Thymus (tissue), 11 donors: Measurements from ENCODE around the gene ESPN. TPM values are rescaled to one million over a fixed set of nuclear protein-coding genes. Genes with fewer than 3 reads are reported as not detected.
A peak's percentile ranks its signal among the peaks of the same experiment; 100 is the strongest.

Source experiments
- DNase-seq, 9 donors: peaks; one replicate each; pipeline ENCODE4 v3.0.0-alpha.2; 2013; ENCODE audit warnings: low spot score in 9 of 9, low read depth in 6 of 9, missing footprints in 1 of 9
- H3K27ac ChIP-seq, 2 donors: one replicate each; pipeline ENCODE4 v1.5.1; 2013; ENCODE audit warnings: control low read depth in 1 of 2, low read depth in 1 of 2, low read length in 1 of 2, mild to moderate bottlenecking in 1 of 2, moderate library complexity in 1 of 2
- H3K27me3 ChIP-seq, 2 donors: one replicate each; pipeline ENCODE4 v1.5.1; 2013; ENCODE audit warnings: low read length in 1 of 2; ENCODE audit not compliant: control insufficient read depth in 2 of 2, insufficient read depth in 1 of 2
- H3K36me3 ChIP-seq, 2 donors: one replicate each; pipeline ENCODE4 v1.5.1; 2013; ENCODE audit warnings: low read length in 1 of 2, mild to moderate bottlenecking in 1 of 2, moderate library complexity in 1 of 2; ENCODE audit not compliant: control insufficient read depth in 2 of 2, insufficient read depth in 2 of 2
- H3K4me1 ChIP-seq, 2 donors: one replicate each; pipeline ENCODE4 v1.5.1; 2013; ENCODE audit warnings: low read length in 2 of 2; ENCODE audit not compliant: control insufficient read depth in 2 of 2, insufficient read depth in 2 of 2
- H3K4me3 ChIP-seq, 2 donors: one replicate each; pipeline ENCODE4 v1.5.1; 2013; ENCODE audit warnings: low read length in 2 of 2, control low read depth in 1 of 2, mild to moderate bottlenecking in 1 of 2
- H3K9me3 ChIP-seq, 2 donors: one replicate each; pipeline ENCODE4 v1.5.1; 2013; ENCODE audit warnings: low read length in 1 of 2, mild to moderate bottlenecking in 1 of 2; ENCODE audit not compliant: control insufficient read depth in 2 of 2, insufficient read depth in 1 of 2
- WGBS: extraction: QIAGEN DNeasy Blood & Tissue Kit; methylation state at CpG from one replicate; pipeline ENCODE4 v1.1.7; 2013; 5-methylcytosine and 5-hydroxymethylcytosine counted together
- polyA plus RNA-seq: library from polyadenylated mRNA; stranded (reverse); fragments of 200-250 nt; gene quantifications from one replicate; pipeline ENCODE4 v1.2.3, GENCODE V29; 2013
- total RNA-seq: library from RNA; stranded (reverse); fragments of 120-200 nt; gene quantifications from one replicate; pipeline ENCODE4 v1.2.4, GENCODE V29; 2013
- donor health status: healthy.

Gene ESPN
- total and polyA plus RNA-seq, 2 donors = 1.0 to 11.8 TPM

DNA sequence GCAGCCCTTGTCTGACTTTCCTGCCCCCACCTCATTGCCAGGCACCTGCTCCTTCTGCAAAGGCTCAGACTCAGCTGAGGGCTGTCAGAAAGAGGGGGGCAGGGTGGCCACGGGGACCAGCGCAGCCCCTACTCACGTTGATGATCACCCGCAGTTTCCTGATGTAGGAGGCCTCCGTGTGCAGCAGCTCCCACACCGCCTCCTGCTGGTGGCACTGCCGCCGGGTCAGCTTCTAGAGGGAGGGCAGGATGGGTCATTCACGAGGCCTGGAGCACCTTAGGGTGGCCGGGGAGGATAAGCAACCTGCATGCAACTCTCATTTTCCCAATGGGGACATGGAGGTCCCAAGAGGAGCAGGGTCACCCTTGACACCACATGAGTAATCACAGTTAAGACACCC is 47.8 kb downstream of the ESPN start:
- no peaks in the 10 kb centered on the region for H3K36me3 ChIP-seq
- DNase-seq = no peak
- H3K4me3 ChIP-seq = no peak overlapping the region
- H3K27me3 ChIP-seq = peaks cover 0 to 16% of the 10 kb centered on the region in 2 donors
- H3K4me1 ChIP-seq = peaks cover 0 to 5% of the 10 kb centered on the region in 2 donors
- no peak overlapping the region for H3K27ac ChIP-seq
- no peaks in the 10 kb centered on the region for H3K9me3 ChIP-seq
- whole genome bisulfite sequencing = 88% methylated on average over 10 of the region's 10 CpGs

DNA sequence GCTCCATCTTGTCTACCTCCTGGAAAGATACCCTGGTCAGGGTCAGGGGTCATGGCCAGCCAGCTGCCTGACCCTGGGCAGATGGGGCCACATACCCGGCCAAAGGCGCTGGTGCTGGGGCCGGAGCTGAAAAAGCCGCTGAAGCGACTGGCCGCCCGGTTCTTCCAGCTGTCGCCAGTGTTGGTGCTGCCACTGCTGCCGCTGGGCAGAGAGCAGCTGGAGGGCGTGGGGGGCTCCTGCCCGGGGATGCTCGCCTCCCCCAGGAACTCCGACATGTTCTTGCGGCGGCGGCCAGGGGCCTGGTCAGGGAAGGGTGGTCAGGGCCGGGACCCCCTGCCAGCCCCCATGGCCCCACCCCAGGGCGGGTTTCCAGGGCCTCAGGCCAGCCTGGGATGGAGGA is 48.6 kb downstream of the ESPN start:
- H3K27me3 ChIP-seq = peaks cover 0 to 12% of the 10 kb centered on the region in 2 donors
- no peak for DNase-seq
- H3K4me3 ChIP-seq = no peak overlapping the region
- peaks cover 0 to 5% of the 10 kb centered on the region in 2 donors for H3K4me1 ChIP-seq
- H3K36me3 ChIP-seq = no peaks in the 10 kb centered on the region
- WGBS = 97% methylated on average over 18 of the region's 18 CpGs
- H3K9me3 ChIP-seq = no peaks in the 10 kb centered on the region
- H3K27ac ChIP-seq = no peak overlapping the region

DNA sequence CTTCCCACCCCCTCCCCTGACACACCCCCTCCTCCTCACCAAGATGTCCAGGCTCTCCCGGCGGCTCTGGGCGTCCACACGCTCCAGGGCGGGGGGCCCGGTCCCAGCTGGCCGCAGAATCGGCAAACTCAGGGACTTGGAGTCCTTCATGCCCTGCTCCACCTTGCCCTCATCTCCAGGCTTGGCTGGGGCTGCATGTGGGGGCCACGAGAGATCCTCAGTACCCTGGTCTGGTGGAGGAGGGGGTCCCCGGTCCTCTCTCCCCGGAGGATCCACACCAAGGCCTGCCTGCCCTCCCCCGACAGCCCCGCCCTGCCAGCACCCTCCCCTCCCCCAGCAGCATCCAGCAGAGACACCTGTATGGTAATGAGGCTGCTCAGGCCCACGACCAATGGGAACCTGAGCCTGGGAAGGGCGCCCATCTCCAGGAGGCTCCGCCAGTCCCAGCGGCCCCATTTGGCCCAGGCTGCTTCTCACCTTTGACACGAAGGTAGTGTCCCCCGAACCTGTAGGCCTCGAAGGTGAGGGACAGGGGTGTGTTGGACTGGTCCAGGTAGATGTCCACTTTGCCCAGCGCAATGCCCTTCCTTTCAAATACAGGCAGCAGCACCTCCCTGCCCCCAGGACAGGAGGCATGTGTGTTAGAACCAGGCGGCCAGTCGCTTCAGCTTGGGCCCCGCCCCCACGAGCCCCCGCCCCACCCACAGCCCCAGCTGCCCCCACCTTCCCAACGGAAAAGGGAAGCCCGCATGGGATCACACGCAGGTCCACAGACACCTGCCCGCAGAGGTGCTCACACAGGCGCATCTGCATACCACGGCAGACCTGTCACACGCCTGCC is 49.6 kb downstream of the ESPN start:
- no peaks in the 10 kb centered on the region for H3K36me3 ChIP-seq
- H3K4me1 ChIP-seq = peaks cover 0 to 5% of the 10 kb centered on the region in 2 donors
- peaks cover 0 to 9% of the 10 kb centered on the region in 2 donors for H3K27me3 ChIP-seq
- H3K27ac ChIP-seq = no peak overlapping the region
- H3K4me3 ChIP-seq = no peak overlapping the region
- 93% methylated on average over 33 of the region's 33 CpGs for WGBS
- no peaks in the 10 kb centered on the region for H3K9me3 ChIP-seq
- no peak for DNase-seq

DNA sequence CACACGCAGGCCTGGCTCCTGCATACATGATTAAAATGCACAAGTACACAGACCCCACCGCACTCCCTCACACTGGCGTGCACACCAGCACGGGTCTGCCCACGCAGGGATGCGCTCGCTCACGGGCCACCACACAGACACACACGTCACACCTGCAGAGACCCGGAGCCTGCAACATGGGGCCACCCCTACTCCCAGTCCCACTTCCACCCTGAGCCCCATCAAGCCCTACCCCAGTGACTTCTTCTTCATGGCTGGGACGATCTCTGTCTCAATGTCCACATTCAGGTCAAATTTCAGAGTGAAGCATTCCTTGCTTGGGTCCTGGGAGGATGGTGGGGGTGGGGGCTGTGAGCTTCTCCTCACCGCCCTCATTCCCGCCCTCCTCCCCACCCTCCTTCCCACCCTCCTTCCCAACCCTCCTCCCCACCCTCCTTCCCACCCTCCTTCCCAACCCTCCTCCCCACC is 50.3 kb downstream of the ESPN start:
- no peak for DNase-seq

DNA sequence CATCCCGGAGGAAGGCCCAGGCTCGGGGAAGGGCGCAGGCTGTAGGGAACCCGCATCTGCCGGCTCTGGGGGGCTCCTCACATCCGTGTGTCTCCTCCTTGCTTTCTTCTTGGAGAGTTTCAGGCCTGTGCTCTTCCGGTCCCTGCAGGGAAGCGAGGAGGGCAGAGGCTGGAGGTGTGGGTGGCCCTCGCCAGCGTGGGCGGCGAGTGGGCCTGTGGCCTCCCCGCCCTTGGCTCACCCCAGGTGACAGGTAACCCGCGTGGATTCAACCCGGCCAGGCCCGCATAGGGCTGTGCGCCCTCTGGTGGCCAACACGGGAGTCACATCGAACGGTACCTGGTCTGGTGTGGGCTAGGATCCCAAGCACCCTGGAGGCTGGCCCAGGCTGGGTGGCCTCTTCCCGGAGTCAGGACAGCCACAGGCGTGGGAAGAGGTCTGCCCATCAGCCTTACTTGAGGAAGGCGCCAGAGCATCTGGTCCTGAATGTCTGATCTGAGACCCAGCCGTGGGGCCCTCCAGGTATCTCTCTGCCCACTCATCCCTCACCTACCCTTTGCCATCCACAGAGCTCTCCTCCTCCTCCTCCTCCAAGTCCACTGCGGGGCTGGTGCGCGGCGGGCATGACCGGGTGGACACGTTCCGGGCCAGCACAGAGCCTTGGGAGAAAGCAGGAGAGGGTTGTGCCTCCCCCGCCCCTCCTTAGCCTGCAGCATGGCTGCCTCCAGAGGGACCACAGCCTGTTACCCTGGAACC is 51.0 kb downstream of the ESPN start:
- H3K36me3 ChIP-seq = no peaks in the 10 kb centered on the region
- no peaks in the 10 kb centered on the region for H3K9me3 ChIP-seq
- peak in 3 of 9 donors; percentile 50 to 70 (median 61) for DNase-seq
- peaks cover 0 to 5% of the 10 kb centered on the region in 2 donors for H3K4me1 ChIP-seq
- WGBS = 30% methylated on average over 33 of the region's 33 CpGs
- no peak overlapping the region for H3K27ac ChIP-seq
- no peak overlapping the region for H3K4me3 ChIP-seq
- H3K27me3 ChIP-seq = peaks cover 0 to 8% of the 10 kb centered on the region in 2 donors

More for the DNA sequence above, 50.3 kb downstream of the ESPN start:
- peaks cover 0 to 5% of the 10 kb centered on the region in 2 donors for H3K4me1 ChIP-seq
- WGBS = 90% methylated on average over 13 of the region's 13 CpGs
- H3K36me3 ChIP-seq = no peaks in the 10 kb centered on the region
- no peak overlapping the region for H3K4me3 ChIP-seq
- no peaks in the 10 kb centered on the region for H3K9me3 ChIP-seq
- H3K27ac ChIP-seq = no peak overlapping the region
- peaks cover 0 to 8% of the 10 kb centered on the region in 2 donors for H3K27me3 ChIP-seq

DNA sequence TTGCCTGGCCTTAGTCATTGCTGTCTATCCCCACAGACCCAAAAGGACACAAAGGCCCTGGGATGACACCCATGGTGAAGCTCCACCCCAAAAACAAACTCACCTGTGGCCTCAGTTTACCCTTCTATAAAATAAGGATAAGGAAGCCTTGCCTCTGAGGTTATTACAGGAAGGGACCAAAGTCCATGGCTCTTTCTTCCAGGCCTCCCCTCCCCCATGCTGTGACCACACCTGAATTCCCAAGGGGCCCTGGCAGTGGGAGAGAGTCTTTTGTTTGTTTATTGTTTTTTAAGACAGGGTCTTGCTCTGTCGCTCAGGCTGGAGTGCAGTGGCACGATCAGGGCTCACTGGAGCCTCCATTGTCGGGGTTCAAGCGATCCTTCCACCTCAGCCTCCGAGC is 51.9 kb downstream of the ESPN start:
- 96% methylated on average over 5 of the region's 5 CpGs for WGBS
- peaks cover 0 to 12% of the 10 kb centered on the region in 2 donors for H3K27me3 ChIP-seq
- H3K4me3 ChIP-seq = no peak overlapping the region
- H3K27ac ChIP-seq = no peak overlapping the region
- no peak for DNase-seq
- no peaks in the 10 kb centered on the region for H3K9me3 ChIP-seq
- H3K36me3 ChIP-seq = no peaks in the 10 kb centered on the region
- peaks cover 0 to 5% of the 10 kb centered on the region in 2 donors for H3K4me1 ChIP-seq

DNA sequence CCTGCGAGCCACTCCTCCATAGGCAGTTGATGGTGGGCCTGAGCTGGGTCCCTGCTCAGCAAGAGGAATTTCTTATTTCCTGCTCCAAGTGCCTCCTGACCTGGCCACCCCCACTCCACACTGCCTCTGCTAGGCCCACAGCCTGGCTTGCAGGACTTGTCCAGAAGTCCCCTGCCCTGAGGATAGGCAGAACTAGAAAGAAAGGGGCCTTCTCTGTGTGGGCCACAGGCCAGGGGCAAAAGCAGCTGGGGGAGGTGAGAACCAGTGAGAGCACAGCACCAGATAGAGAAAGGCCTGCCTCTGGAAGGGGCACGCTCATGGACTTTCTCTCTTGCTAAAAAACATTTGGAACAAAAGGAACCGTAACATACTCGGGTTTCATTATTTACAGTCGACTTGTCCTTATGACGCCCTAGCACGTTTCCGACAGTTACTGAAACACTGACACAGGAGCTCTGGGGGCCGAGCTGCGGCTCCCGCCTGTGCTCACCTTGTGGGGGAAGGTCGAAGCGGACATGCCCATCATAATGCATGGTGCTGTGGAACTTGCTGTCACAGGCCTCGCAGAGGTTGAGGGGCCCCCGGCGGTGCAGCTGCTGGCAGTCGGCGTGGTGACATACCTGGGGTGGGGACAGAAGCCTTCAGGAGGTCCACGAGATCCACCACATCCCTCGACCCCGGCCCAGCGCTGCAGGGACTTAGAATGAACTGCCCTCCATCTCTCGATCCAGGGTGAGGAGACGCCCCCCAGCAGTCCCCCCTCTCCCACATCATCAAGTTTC is 52.7 kb downstream of the ESPN start:
- H3K9me3 ChIP-seq = no peaks in the 10 kb centered on the region
- peaks cover 0 to 16% of the 10 kb centered on the region in 2 donors for H3K27me3 ChIP-seq
- DNase-seq = no peak
- H3K36me3 ChIP-seq = no peaks in the 10 kb centered on the region
- H3K4me3 ChIP-seq = no peak overlapping the region
- H3K4me1 ChIP-seq = peaks cover 0 to 5% of the 10 kb centered on the region in 2 donors
- 91% methylated on average over 24 of the region's 24 CpGs for WGBS
- H3K27ac ChIP-seq = no peak overlapping the region

DNA sequence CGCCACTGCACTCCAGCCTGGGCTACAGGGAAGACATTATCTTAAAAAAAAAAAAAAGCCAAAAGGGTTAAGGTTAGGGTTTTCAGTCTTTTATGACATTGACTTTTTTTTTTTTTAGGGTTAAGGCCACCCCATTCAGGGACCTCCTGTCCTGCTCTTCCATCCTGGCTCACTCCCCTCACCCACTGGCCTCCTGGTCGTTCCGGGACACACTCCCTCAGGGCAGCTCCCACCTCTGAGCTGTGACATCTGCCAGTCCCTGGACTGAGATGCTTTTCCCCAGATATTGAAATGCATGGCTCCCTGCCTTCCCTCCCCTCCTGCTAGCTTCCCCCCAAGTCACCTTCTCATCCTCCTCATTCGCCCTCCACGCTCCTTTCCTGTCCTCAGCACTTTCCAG is 57.2 kb downstream of the ESPN start:
- H3K36me3 ChIP-seq = no peaks in the 10 kb centered on the region
- H3K4me3 ChIP-seq = no peak overlapping the region
- no peak for DNase-seq
- peaks cover 0 to 3% of the 10 kb centered on the region in 2 donors for H3K4me1 ChIP-seq
- no peaks in the 10 kb centered on the region for H3K9me3 ChIP-seq
- no peak overlapping the region for H3K27ac ChIP-seq
- 89% methylated on average over 5 of the region's 5 CpGs for WGBS
- peaks cover 38 to 55% of the 10 kb centered on the region in 2 donors for H3K27me3 ChIP-seq
